WTC11 (cell line): ENCODE data around the gene FNIP2.

Source experiments
- CREB1 ChIP-seq: sonication (generic); formaldehyde crosslinking; IDR thresholded peaks from 2 replicates; pipeline ENCODE4 v1.8.0; 2023; ENCODE audit warnings: mild to moderate bottlenecking, missing genetic modification reagents
- CTCF ChIP-seq: fragments of 200-600 bp; IDR thresholded peaks from 2 replicates; pipeline ENCODE4 v1.8.0; 2022; ENCODE audit warnings: antibody characterized with exemption
- TEAD1 ChIP-seq: sonication (generic); formaldehyde crosslinking; IDR thresholded peaks from 2 replicates; pipeline ENCODE4 v1.8.0; 2022; ENCODE audit warnings: mild to moderate bottlenecking, missing genetic modification reagents
- TP53 ChIP-seq: sonication (generic); formaldehyde crosslinking; IDR thresholded peaks from 2 replicates; pipeline ENCODE4 v1.8.1; 2023; ENCODE audit warnings: mild to moderate bottlenecking, missing genetic modification reagents
- USF2 ChIP-seq: sonication (generic); formaldehyde crosslinking; IDR thresholded peaks from 2 replicates; pipeline ENCODE4 v1.8.1; 2023; ENCODE audit warnings: mild to moderate bottlenecking, missing genetic modification reagents, moderate library complexity

GRCh38 chr4:158766434-158767044, 2.3 kb upstream of the FNIP2 start:
- TF ChIP-seq CTCF = no peak
- TF ChIP-seq TP53 = no peak
- TF ChIP-seq TEAD1 (CRISPR knock-in tag) = no peak
- no peak for TF ChIP-seq CREB1 (CRISPR knock-in tag)
- TF ChIP-seq USF2 (CRISPR knock-in tag) = no peak
